ENCODE results near the gene ARHGEF11. TPM values are rescaled to one million over a fixed set of nuclear protein-coding genes. Genes with fewer than 3 reads are reported as not detected.

ARHGEF11 gene
- polyA plus RNA-seq, 1 experiment: 14.8 TPM

DNA sequence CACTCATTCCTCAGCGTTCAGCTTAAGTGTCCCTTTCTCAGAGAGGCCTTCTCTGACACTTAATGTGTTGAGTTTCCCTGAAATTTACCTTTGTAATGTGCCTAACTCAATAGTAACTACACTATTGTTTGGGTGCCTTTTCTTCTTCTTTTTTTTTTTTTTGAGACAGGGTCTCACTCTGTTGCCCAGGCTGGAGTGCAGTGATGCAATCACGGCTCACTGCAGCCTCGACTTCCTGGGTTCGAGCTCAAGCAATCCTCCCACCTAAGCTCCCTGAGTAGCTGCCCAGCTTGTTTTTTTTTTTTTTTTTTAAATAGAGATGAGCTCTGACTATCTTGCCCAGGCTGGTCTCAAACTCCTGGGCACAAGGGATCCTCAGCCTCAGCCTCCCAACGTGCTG, 50.1 kb downstream of the ARHGEF11 start:
- Histone ChIP-seq H3K4me3 (ENCODE audit: low read depth, low read length) (no peak overlapping the region), H3K27me3 (ENCODE audit: control insufficient read depth, insufficient read depth, low read length) (no peaks in the 10 kb centered on the region), H3K9me3 (ENCODE audit: control insufficient read depth, insufficient read depth, low read length) (no peaks in the 10 kb centered on the region), H3K27ac (ENCODE audit: low read depth, low read length) (no peak overlapping the region)
- DNase-seq (ENCODE audit: low read depth, low spot score): no peak
- ChIA-PET POLR2A (no interaction called here), CTCF (interaction anchor here (1.4 kb wide), 1 partner anchor 79 kb away, joined by 6 read pairs; no protein-coding TSS in a partner anchor)
- TF ChIP-seq, protein P1, sequence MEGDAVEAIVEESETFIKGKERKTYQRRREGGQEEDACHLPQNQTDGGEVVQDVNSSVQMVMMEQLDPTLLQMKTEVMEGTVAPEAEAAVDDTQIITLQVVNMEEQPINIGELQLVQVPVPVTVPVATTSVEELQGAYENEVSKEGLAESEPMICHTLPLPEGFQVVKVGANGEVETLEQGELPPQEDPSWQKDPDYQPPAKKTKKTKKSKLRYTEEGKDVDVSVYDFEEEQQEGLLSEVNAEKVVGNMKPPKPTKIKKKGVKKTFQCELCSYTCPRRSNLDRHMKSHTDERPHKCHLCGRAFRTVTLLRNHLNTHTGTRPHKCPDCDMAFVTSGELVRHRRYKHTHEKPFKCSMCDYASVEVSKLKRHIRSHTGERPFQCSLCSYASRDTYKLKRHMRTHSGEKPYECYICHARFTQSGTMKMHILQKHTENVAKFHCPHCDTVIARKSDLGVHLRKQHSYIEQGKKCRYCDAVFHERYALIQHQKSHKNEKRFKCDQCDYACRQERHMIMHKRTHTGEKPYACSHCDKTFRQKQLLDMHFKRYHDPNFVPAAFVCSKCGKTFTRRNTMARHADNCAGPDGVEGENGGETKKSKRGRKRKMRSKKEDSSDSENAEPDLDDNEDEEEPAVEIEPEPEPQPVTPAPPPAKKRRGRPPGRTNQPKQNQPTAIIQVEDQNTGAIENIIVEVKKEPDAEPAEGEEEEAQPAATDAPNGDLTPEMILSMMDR (IDR thresholded peaks at IDR 0.05; ENCODE audit: low read depth, low read length): no peak

DNA sequence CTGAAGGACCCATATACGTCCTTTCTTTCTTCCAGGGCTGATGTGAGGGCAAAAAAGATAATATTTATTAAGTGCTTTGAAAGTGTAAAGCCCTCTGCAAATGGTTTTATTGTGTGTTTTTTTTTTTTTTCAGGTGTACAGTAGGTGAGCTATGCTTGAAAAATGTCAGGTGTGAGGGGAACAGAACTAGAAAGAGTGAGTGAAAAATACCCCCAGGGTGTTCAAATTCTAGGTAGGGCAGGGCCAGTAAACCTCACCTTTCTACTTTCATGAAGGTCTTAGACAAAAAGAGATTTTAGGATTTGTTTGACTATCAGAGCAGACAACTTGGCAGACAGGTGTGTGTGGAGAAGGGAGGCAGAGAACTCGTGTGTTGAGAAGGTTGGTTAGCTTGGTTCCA, 51.3 kb downstream of the ARHGEF11 start:
- CTCF ChIA-PET: no interaction called here
- DNase-seq (ENCODE audit: low read depth, low spot score): no peak
- TF ChIP-seq, protein P1 (IDR thresholded peaks at IDR 0.05; ENCODE audit: low read depth, low read length): no peak
- no peaks in the 10 kb centered on the region for H3K9me3 ChIP-seq (ENCODE audit: control insufficient read depth, insufficient read depth, low read length)
- POLR2A ChIA-PET: no interaction called here
- H3K27me3 ChIP-seq (ENCODE audit: control insufficient read depth, insufficient read depth, low read length): no peaks in the 10 kb centered on the region
- H3K4me3 ChIP-seq (ENCODE audit: low read depth, low read length): no peak overlapping the region
- H3K27ac ChIP-seq (ENCODE audit: low read depth, low read length): no peak overlapping the region

DNA sequence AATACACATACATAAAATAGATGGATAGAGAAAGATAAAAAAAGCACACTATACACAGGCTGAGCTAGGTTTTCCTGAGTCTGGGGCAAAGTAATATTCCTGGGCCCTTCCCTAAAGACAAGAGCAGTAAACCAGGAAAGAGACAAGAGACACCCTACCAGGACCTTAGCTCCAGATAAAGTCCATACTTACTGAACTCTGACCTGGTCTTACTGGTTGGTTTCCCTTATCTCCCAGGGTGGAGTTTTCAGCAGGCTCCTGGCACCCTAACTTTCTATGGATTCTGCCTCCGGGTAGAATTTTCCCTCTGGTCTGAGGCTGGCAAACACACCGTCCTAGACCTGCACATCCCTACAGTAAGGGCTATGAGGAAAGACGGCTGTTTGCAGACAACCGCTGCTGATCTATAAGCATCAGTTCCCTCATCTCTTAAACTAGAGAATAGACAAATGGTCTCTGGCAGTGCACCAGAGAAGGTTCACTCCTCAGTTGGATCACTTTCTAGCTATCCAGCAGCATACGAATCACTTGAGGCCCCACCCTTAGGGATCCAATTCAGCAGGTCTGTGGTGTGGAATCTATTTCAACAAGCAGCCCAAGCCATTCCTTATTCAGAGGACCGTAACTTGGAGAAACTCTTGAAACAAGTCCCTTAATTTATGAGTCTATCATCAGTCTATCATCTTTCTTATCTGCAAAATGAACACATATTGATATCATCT, 52.0 kb downstream of the ARHGEF11 start:
- ChIA-PET CTCF (no interaction called here), POLR2A (no interaction called here)
- Histone ChIP-seq H3K27ac (ENCODE audit: low read depth, low read length) (no peak overlapping the region), H3K9me3 (ENCODE audit: control insufficient read depth, insufficient read depth, low read length) (no peaks in the 10 kb centered on the region), H3K4me3 (ENCODE audit: low read depth, low read length) (no peak overlapping the region), H3K27me3 (ENCODE audit: control insufficient read depth, insufficient read depth, low read length) (no peaks in the 10 kb centered on the region)
- TF ChIP-seq, protein P1 (IDR thresholded peaks at IDR 0.05; ENCODE audit: low read depth, low read length): no peak
- no peak for DNase-seq (ENCODE audit: low read depth, low spot score)

DNA sequence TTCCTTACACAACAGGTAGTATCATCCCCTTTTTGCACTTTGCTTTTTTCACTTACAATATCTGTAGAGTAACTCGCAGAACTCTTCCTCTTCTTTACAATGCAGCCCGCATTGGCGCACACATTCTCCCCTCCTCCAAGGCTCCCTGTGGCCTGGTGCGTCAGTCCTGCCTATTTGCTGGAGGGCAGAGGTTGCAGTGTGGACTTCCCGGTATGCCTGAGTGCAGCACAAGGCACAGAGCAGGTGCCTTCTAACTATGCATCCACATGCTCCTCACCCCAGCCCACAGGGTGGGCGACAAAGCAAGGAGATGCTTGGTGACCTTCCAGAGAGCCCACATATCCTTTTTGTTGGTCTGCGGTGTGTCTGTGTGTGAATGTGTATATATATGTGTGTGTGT, 53.3 kb downstream of the ARHGEF11 start:
- TF ChIP-seq, protein P1 (IDR thresholded peaks at IDR 0.05; ENCODE audit: low read depth, low read length): no peak
- ChIA-PET POLR2A (no interaction called here), CTCF (no interaction called here)
- DNase-seq (ENCODE audit: low read depth, low spot score): no peak
- Histone ChIP-seq H3K27ac (ENCODE audit: low read depth, low read length) (no peak overlapping the region), H3K9me3 (ENCODE audit: control insufficient read depth, insufficient read depth, low read length) (no peaks in the 10 kb centered on the region), H3K27me3 (ENCODE audit: control insufficient read depth, insufficient read depth, low read length) (no peaks in the 10 kb centered on the region), H3K4me3 (ENCODE audit: low read depth, low read length) (no peak overlapping the region)

DNA sequence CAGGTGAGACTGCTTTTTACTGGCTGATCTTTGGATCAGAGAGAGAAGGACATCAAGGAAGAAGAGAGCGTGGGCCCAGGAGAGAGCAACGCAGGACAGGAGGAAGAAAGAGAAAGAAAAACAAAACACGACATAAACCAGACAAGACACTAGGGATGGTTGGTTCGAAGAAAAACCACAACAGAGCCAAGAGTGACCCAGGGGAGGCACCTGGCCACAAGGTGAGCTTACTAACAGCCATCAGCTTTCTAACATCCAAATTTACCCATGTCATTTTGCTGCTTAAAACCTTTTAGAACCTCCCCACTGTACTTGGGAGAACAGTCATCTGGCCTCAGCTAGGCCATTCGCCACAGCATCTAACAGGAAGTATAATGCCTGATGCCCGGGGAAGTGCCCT, 57.8 kb downstream of the ARHGEF11 start:
- no peak for DNase-seq (ENCODE audit: low read depth, low spot score)
- H3K4me3 ChIP-seq (ENCODE audit: low read depth, low read length): no peak overlapping the region
- H3K27ac ChIP-seq (ENCODE audit: low read depth, low read length): no peak overlapping the region
- TF ChIP-seq, protein P1 (IDR thresholded peaks at IDR 0.05; ENCODE audit: low read depth, low read length): no peak
- ChIA-PET CTCF (no interaction called here), POLR2A (interaction anchor here (0.6 kb wide), 1 partner anchor 58 kb away, joined by 3 read pairs; no protein-coding TSS in a partner anchor)
- no peaks in the 10 kb centered on the region for H3K9me3 ChIP-seq (ENCODE audit: control insufficient read depth, insufficient read depth, low read length)
- H3K27me3 ChIP-seq (ENCODE audit: control insufficient read depth, insufficient read depth, low read length): no peaks in the 10 kb centered on the region
